HG03045 (cell line): ENCODE data around the gene LINGO1.

Experiments
- ATAC-seq: cut with Tn5 transposase; IDR thresholded peaks from one replicate; pipeline ENCODE4 v1.9.1; 2021; ENCODE audit warnings: mild to moderate bottlenecking, moderate library complexity; ENCODE audit not compliant: unreplicated experiment

The LINGO1 gene

DNA sequence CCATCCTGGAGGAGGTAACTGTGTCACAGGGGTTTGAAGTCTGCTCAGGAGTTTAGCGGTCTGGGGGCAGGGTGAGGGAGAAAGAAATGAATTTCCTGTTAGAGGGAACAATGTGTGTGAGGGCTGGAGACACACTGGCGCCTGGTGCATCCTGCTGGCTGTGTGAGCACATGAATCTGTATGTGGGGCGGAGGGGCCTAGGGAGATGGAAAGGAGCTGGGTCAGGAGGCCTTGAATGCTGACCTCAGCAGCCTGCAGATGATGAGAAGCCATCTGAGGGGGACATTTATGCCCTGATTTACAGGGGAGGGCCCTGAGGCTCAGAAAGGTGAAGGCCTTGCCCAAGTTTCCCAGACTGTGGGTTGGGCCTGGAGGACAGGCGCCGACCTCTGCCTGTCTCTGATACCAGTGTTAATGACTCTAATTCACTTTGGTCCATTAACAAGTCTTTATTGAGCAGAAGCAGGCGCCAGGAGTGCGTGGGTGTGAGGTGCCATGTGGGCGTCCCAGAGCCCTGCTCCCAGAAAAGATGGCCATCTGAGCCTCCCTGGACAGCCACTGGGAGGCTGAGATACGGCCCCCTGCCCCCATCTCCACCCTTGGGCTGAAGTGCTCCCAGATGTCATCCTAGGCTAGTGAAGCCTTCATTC is 34.8 kb downstream of the LINGO1 start:
- ATAC-seq: no peak

DNA sequence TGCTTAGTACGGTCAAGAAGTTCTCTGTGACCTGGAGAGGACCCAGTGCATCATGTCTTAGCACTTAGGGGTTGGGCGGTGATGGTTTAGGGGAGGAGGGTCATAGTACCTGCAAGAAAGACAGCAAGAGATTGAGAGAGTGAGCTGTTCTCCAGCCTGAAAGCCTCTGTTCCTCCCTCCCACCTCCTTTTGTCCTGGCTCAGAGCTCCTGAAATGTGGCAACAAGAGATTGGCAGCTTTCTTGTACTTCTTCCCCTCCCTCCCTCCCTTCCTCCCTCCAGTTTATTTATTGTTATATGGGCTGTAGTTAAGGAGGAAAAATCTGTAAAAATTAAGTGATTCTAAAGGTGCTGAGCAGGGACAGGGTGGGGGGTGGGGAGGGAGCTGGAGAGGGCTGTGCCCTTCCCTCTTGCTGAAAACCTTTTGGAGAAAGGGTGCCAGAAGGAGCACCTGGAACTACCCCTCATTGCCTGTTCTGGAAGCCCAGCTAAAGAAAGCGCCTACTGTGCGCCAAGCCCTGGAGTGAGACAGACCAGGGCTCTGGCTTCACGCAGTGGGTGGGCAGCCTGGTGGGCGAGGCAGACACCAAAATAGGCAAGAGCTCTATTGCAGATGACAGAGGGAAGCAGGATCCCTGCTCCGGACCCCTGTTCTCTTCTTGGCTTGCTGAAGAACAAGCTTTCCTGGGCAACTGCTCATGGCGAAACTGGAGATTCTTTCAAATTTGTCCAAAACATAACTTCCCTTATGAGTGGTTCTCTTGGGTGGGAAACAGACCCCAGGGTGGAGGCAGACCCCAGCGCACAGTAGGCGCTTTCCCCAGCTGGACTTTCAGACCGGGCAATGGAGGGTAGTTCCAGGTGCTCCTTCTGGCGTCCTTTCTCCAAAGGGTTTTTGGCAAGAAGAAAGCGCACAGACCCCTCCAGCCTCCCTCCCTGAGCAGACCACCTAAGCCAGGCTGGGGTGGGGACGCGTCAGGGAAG is 35.6 kb downstream of the LINGO1 start:
- ATAC-seq: no peak

DNA sequence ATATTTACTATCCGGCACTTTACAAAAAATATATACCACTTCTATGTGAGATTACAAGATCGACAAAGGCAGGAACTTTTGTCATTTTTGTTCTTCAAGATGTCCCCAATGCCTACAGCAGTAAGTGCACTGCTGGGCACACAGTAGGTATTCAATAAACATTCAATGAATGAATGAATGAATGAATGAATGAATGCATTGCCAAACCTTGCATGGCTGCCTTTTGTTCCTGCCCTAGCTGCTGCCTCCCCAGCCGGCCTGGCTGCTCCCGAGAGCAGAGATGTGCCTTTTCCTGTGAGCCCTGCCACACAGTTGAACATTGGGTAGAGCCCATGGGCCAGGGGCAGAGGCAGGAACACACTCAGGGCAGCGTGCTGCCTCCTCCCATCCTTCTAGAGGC is 37.5 kb downstream of the LINGO1 start:
- no peak for ATAC-seq

DNA sequence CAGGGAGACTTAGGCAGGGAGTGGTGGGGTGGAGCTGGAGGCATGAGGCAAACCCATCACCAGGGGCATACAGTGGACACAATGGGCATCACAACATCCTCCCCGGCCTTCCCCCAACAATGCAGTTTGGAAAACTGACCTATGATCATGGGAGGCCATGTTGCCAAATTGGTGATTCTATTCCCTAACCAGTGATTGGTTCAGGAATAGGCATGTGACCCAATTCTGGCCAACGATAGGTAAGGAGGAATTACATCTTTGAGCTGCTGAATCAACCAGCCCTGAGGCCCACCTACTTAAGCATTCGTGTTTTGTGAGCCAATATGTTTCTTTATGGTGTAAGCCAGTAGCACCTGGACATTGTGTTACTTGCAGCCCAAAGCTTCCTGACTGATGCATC is 40.0 kb downstream of the LINGO1 start:
- no peak for ATAC-seq

DNA sequence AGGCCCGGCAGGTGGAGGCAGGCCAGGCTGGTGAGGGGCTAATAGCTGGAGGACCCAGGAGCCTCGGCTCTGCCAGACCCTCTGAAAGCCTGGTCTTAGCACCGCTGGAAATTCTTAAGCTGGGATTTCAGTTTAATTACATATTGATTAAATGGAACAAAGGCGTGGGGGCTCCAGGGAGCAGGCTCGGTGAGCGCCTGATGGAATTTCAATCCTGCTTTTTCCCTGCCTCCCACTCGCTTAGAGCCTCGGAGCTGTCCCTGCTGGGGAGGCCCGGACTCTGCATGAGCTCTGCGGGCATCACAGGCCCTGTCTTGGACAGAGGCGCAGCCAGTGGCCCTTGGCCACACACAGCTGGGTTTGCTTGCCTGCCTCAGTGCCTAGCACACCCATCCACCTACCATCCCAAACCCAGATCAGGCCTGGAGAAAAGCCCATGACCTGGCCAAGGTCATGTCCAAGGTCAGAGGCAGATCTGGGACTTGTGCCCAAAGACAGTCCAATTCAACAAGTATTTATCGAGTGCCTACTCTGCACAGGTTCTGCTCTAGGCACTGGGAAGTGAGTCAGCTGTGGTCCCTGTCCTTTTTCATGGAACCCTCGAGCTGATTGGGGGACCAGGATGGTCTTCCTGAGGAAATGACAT is 40.6 kb downstream of the LINGO1 start:
- no peak for ATAC-seq

DNA sequence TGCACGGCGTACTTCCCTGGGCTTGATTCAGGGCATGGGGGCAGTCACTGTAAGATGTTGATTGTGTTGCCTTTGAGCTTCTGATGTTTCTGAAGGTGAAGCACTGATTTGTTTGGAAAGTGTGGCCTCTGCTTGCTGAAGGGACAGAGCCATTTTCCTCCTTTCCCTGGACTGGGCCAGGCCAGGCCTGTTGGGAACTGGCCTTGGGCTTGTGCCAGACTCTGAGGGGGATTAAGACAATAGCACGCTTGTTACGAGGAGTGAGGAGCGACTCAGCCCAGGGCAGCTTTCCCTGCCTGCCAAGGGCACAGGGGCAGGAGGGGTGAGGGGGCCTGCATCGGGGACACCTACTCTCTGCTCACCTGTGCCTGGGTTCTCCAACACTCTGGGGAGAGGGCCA is 42.9 kb downstream of the LINGO1 start:
- ATAC-seq: no peak

DNA sequence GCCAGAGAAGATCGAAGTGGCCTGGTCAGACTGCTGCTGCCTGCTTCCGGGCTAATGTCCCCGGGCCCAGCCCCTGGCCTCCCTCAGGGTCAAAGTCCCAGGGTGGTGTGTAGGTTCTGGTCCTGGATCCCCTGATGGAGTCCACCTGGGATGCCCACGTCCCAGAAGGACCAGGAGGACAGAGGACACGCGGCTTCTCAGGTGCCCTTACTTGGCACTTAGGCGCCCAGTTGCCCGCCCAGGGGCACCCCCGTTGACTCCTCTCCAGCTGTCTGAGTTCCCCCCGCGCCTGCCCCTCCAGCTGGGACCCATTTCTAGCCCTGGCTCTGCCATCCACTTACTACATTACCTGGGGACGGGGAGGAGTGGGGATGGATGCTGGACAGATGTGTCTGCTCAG is 44.6 kb downstream of the LINGO1 start:
- no peak for ATAC-seq

DNA sequence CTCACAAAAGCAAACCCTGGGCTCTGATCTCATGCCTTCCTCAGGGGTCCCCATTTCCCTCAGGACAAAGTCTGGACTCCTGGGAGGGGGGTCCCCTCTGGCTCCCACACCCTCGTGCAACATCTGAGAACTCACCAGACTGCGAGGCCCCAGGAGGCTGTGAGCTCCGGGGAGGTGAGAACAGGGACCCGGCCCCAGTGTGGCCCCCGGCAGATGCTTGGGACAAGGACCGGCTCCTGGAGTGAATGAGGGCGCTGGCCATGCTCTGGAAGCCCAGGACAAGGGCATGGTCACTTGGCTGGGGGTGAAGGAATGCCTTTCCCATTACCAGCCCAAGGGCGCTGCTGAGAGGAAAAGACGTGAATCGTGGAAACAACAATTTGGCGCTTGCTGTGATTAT is 48.0 kb downstream of the LINGO1 start:
- ATAC-seq: no peak

DNA sequence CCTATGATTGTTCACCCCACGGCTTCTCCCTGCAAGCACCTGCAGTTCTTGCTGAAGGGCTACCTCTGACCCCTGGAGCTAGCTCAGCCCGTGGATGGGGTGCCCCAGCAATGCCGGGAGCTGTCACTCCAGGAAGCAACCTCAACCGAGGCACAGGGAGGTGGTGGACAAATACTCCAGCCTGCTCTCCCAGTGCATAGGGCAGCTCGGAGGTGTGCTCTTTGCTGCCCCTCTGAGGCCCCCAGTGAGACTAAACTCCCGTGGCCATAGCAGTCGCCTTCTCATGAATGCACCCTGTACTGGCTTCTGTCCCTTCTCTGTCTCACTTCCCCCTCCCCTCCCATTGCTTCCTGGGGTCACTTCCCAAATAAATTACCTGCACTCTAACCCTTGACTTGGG is 48.5 kb downstream of the LINGO1 start:
- ATAC-seq: no peak

DNA sequence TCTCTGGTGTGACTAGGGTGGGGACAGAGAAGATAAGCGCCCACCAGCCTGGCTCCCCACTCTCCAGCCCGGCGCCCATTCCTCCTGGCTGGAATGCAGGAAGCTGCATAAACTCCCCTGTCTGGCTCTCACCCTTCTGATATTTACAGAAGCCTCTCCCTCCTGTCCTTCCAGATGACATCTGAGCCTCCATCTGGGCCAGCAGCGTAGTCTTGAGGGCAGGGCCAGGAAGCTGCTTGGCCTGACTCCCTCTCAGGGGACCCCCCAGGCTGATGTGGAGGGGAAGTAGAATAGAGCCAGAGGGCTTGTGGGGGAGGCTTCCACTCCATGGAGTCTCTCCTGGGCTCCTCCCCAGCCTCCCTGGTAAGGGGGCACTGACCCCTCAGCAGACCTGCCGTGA is 49.9 kb downstream of the LINGO1 start:
- ATAC-seq: no peak

DNA sequence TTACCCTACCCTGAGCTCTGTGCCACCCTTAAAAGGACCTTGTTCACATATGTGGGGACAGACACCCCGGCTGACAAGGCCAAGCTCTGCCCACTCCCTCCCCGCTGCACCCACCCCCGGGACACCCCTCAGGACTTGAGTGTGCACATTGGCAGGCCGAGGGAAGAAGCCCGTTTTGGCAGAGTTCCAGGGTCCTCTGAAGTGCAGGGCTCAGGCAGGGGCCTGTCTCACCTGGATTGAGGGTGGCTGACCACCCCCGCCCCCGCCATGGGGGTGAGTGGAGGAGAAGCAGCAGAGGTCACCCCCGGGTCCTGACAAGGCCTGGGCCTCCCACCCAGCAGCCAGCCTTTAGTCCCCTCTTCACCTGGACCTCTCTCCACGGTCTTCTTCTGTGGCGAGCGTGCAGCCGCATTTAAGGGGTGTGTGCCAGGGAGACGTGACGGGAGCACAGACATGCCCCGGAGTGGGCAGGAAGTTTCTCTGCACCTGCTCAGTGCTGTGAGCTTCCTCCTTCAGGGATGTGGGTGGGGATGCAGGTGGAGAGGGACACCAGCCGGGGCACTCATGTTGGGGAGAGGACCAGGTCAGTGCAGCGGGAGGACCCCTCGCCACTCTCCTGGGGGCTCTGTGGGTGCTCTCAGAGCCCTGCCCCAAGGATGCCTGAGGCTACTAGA is 50.7 kb downstream of the LINGO1 start:
- ATAC-seq: no peak

DNA sequence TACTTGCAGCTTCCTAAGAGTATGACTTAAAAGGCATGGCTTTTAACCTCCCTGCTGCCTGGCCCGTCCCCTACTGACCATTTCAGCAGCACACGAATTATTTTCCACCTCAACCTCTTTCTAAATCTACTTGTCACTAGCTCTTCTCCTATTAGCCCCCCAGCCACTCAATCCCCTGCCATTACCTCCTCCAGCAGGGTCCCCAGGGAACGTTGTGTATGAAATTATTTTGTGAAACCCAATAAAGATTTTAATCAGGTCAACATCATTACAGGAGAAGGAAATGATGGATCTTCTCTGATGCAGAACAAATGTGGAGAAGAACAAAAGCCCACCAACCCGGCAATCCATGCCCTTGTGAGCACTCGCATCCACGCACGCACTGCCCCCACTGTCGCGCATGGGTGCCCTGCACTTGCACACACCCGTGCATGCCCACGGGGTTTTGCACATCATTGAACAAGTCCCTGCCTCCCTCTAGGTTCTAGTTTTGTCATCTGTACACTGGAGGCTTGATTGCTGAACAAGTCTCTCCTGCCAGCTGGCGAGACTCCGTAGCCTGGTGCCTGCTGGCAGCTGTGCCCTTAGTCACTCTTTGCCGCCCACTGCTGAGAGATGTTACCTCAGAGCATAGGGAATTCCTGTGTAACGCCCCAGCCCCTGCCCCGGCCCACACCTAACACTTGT is 51.6 kb downstream of the LINGO1 start:
- no peak for ATAC-seq

DNA sequence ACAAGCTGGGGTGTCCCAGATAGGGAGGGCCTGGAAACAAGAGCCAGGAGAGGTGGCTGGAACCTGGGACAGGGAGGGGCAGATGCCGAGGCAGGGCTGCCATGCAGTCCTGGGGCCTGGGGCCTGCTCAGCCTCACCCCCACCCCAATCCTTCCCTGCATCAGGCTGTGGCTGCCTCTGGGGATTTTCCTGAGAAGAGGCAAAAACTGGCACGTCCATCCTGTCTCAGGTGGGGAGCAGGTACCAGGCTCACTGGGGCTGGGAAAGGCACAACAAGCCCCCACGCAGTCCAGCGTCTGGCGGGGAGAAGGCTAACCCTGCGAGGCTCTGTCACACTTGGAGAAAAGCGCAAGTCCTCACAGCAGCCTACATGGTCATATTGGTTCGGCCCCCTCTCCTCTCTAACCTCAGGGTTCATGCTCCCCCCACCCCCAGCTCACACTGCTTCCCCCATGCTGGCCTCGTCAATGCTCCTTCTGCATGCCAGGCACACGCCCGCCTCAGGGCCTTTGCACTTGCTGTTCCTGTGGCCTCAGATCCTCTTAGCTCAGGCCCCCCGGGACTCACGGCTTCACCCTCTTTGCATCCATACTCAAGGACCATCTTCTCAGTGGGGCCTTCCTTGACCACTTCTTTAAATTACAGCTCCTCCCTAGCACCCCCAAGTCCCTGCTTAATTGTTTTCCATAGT is 53.1 kb downstream of the LINGO1 start:
- ATAC-seq: no peak

DNA sequence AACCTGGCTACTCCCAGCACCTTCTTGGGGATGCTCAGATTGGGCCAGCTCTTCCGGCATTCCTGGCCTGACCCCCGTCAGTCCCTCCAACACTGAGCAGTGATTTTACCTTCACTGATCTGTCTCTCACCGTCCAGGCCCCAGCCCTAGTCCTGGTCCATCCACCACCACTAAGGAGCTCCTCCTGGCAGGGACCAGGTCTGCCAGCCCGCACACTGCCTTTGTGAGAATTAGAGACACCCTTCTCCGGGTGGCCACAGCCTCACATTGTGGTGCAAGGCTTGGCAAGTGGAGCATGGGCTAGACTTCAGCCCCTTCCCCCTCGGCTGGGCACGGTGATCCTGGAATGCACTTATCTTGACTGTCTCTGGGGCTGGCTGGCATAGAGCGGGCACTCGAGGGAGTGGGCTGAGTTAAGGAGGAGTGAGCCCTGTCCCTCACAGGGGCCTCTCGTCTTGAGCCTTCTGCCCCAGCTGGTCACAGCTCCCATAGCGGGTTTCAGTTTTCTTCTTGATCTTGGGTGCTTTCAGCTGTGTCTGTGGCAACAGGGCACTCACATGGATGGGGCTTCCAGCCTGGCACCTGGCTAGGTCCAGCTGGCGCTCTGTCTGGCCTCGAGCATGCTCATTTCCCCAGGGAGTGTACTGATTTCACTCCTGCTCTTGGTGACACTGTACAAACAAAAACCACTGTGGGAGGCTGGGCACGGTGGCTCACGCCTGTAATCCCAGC is 53.9 kb downstream of the LINGO1 start:
- no peak for ATAC-seq

DNA sequence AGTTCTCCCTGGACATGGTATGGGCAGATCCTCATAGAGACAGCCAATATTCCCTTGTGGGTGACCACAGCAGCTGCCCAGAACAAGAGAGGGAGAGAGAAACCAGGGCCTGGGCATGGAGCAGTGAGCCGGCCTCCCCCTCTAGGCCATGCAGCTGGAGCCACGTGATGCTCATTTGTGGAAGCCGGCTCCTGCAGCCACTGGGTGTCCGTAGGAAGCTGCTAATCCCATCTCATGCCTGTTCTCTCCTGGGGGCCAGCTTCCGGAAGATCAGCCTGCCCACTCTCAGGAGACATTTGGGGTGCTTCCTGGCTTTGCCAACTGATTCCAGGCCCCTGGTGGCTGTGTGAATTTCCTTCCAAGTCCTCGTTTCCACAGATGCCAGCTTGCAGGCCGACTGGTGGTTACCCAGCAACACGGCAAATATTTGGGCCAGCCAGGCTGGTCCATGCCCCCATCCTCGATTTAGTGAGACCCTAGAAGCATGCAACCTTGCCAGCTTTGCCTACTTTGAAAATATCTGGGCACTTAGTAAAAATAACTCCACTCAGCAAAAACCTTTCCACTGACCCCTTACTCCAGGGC is 55.3 kb downstream of the LINGO1 start:
- ATAC-seq: no peak

DNA sequence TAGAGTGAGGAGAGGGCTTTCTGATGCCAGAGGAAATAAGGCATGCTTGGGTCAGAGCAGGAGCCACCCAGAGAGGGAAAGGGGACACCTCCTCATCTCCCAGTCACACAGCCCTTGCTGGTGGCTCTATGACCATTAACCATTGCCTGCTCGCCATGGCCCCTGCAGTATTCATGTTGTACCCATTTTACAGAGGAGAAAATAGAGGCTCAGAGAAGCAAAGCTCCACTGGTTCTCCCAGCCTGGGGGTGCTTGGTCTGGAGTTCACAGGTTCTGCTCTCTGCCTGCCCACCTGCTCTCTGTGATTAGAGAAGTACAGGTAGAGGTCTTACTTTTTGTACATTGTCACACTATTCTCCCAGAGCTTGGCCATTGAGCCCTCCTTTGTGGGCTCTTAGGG is 56.2 kb downstream of the LINGO1 start:
- ATAC-seq: no peak

DNA sequence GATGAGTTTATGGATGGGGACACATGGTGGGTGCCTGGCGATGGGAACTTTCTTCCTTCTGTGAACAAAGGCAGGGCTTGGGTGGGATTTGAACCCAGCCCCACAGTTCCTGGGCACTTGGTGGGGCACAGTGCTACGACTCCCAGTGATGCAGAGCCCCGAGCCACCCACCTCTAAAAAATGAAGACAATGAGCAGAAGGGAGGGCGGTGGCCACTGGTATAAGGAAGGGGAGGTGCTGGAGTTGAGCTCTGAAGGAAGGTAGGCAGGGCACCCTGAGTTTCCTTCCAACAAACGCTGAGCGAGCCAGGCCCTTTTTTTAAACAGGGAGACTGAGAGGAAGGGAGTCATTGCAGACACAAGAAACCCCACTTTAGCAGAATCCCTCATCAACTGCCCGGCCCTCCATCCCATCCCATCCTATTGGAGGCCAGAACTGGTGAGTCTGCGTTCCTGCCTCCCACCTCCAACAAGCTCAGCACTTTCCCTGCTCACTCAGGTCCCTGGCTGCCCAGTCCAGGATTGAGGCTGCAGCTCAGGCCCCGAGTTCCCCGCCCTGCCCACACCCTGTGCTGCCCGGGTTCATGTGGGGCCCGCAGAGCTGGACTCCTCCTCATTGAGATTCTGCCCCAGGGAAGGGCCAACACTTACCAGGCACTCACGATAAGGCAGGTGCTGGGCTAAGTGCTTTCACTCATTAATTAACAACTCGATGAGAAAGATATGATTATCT is 57.3 kb downstream of the LINGO1 start:
- no peak for ATAC-seq

DNA sequence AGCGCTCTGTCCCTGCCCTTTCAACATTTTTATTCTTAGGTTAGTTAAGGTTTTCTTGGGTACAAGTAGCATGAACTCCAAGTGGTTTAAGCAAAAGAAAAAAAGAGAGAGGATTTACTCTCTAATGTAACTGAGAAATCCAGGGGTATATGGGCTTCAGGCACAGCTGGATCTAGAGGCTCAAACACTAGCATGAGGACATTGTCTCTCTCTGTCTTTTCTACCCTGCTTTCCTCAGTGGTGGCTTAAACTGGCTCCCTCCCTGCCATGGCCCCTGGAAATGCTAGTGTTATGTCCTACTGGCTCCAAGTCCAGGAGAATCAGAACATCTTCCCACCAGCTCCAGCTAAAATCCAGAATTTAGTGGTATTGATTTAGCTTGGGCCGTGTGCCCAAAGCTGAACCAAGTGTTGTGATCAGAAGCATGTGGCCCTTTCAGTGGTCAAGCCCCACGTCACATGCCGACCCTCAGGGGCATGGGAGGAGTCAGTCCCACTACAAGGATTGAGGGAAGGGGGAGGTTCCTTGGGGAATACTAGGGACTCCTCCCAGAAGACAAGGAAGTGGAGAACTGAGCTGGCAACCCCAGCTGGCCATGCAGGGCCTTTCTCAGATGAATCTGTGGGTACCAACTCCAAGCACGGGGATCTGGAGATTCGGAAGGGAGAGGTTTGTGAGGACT is 58.0 kb downstream of the LINGO1 start:
- ATAC-seq: no peak
